Upper lobe of right lung (tissue), 1 donor: ENCODE measurements around the gene PLRG1. TPM values are rescaled to one million over a fixed set of nuclear protein-coding genes. Genes with fewer than 3 reads are reported as not detected.

ENCODE experiments used
- ATAC-seq: fragments of 200-7000 bp; cut with Tn5 transposase; one replicate; pipeline ENCODE4 v1.9.1; 2020; ENCODE audit warnings: mild to moderate bottlenecking, moderate library complexity
- DNase-seq: peaks from one replicate; pipeline ENCODE4 v3.0.0-alpha.2; 2020
- H3K27ac ChIP-seq: fragments of 200-600 bp; one replicate; pipeline ENCODE4 v1.8.0; 2022
- H3K27me3 ChIP-seq: fragments of 200-600 bp; one replicate; pipeline ENCODE4 v1.8.0; 2022; ENCODE audit warnings: mild to moderate bottlenecking
- H3K36me3 ChIP-seq: fragments of 200-600 bp; one replicate; pipeline ENCODE4 v1.8.0; 2022
- H3K4me1 ChIP-seq: fragments of 200-600 bp; one replicate; pipeline ENCODE4 v1.8.0; 2022
- H3K4me3 ChIP-seq: fragments of 200-600 bp; one replicate; pipeline ENCODE4 v1.8.0; 2022; ENCODE audit warnings: mild to moderate bottlenecking
- H3K9me3 ChIP-seq: fragments of 200-600 bp; one replicate; pipeline ENCODE4 v1.8.0; 2022
- CTCF ChIP-seq: fragments of 200-600 bp; IDR thresholded peaks from one replicate; pipeline ENCODE4 v1.8.0; 2022; ENCODE audit warnings: antibody characterized with exemption
- intact Hi-C: fragments of 100-400 bp; cut with DNase I; formaldehyde crosslinking; loops from one replicate; pipeline ENCODE4 v1.11.0; 2022
- total RNA-seq: library from RNA; stranded (reverse); fragmentation: NEBNext Ultra II Directional; extraction: Animal tissue kit (Norgen Biotek cat#: 25700); gene quantifications from one replicate; pipeline ENCODE4 v1.2.1, GENCODE V29; 2021
- donor health status: DM: no; HTN: yes; CAD: no; lungs with severe emphysema.

PLRG1 gene
- total RNA-seq, 1 donor from 2014 or later: 68.8 TPM

DNA sequence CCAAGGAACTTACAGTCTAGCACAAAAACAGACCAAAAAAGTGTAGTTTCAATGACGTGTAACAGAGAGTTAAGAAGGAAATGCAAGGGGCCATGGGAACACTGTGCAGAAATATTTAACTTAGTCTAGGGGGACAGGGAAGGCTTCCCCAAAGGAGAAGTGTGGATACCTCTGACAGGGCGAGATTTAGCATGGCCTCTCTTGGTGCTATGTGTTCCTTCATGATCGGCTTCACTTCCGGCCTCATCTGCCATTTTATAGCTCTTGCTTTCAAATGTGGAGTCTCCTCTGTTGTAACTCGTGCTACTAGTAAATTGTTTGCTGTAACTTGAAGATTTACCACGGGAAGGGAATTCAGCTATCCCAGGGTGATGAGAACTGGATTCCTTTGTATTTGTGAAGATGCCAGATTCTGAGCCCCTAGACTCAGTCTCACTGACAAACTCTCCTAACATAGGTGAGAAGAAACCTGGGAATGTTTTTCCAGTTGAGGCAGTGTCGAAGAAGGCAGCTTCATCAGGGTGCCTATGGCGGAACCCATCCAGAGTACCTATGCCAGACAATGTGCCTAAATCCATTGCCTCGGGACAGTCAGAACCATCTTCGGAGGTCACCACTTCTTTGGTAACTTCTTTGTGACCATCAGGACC, 35.3 kb upstream of the PLRG1 start:
- Histone ChIP-seq H3K36me3 (no peaks in the 10 kb centered on the region), H3K27me3 (peaks cover 3% of the 10 kb centered on the region), H3K4me1 (no peaks in the 10 kb centered on the region), H3K4me3 (no peak overlapping the region), H3K27ac (no peak overlapping the region), H3K9me3 (no peaks in the 10 kb centered on the region)
- intact Hi-C loops: no loop called here
- ATAC-seq: no peak
- TF ChIP-seq CTCF: no peak
- no peak for DNase-seq

GRCh38 chr4:154584259-154584658, 34.1 kb upstream of the PLRG1 start:
- Histone ChIP-seq H3K27ac (no peak overlapping the region), H3K4me1 (no peaks in the 10 kb centered on the region), H3K36me3 (no peaks in the 10 kb centered on the region), H3K4me3 (no peak overlapping the region), H3K27me3 (peaks cover 3% of the 10 kb centered on the region), H3K9me3 (no peaks in the 10 kb centered on the region)
- no peak for TF ChIP-seq CTCF
- intact Hi-C loops: no loop called here
- ATAC-seq (no peak), DNase-seq (no peak)

GRCh38 chr4:154583677-154584076, 33.5 kb upstream of the PLRG1 start:
- Histone ChIP-seq H3K4me1 (no peaks in the 10 kb centered on the region), H3K4me3 (no peak overlapping the region), H3K27ac (no peak overlapping the region), H3K9me3 (no peaks in the 10 kb centered on the region), H3K27me3 (peaks cover 3% of the 10 kb centered on the region), H3K36me3 (no peaks in the 10 kb centered on the region)
- ATAC-seq (no peak), DNase-seq (no peak)
- intact Hi-C loops: no loop called here
- no peak for TF ChIP-seq CTCF

DNA sequence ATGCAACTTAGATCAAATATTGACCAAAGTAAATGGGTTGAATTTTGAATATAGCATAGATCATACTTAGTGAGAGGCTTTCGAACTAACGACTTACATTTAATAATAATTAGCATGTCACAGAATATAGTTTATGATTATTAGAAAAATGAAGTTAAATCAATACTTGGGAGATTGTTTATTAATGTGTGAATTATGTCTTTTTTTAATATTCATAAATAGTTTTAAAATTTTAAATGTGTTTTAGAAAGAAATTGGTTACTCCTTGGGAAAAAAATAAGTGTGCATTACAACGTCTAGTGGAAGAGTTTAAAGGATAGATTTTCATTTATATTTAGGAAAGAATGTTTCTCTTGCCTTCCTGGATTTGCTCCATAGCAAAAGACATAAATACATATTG, 33.0 kb upstream of the PLRG1 start:
- DNase-seq: no peak
- Histone ChIP-seq H3K27ac (no peak overlapping the region), H3K4me3 (no peak overlapping the region), H3K9me3 (no peaks in the 10 kb centered on the region), H3K27me3 (peaks cover 3% of the 10 kb centered on the region), H3K4me1 (no peaks in the 10 kb centered on the region), H3K36me3 (no peaks in the 10 kb centered on the region)
- no peak for ATAC-seq
- intact Hi-C loops: no loop called here
- no peak for TF ChIP-seq CTCF

DNA sequence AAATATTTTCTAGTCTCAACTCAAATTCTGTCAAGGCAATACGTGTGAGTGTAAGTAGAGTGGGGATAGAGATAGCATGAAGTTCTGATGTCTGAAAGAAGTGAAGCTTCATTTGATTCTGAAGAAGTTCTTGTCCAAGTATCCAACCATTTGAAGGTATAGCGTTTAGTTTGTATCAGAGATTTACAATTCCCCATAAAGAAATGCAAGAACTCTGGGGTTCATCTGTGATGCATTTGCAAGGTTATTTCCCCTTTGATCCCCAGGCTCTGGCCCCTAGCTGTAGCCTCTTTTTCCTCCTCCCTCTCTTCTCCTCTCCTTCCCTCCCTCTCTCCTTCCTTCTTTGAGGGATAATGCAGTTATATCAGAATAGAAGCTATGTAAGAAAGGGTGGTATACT, 32.5 kb upstream of the PLRG1 start:
- TF ChIP-seq CTCF: no peak
- Histone ChIP-seq H3K9me3 (no peaks in the 10 kb centered on the region), H3K4me1 (no peaks in the 10 kb centered on the region), H3K36me3 (no peaks in the 10 kb centered on the region), H3K27me3 (peaks cover 3% of the 10 kb centered on the region), H3K27ac (no peak overlapping the region), H3K4me3 (no peak overlapping the region)
- DNase-seq: no peak
- no peak for ATAC-seq
- intact Hi-C loops: no loop called here

- intact Hi-C loops: no loop called here
- ATAC-seq (no peak), DNase-seq (no peak)
- H3K36me3 ChIP-seq: no peaks in the 10 kb centered on the region
- no peak for TF ChIP-seq CTCF
- H3K4me1 ChIP-seq: no peaks in the 10 kb centered on the region
- no peaks in the 10 kb centered on the region for H3K9me3 ChIP-seq
- H3K4me3 ChIP-seq: no peak overlapping the region
- peaks cover 9% of the 10 kb centered on the region for H3K27me3 ChIP-seq
- H3K27ac ChIP-seq: no peak overlapping the region
Observed at GRCh38 chr4:154579927-154580326, 29.7 kb upstream of the PLRG1 start.
